ENCODE data around the gene DLG2.

DNA sequence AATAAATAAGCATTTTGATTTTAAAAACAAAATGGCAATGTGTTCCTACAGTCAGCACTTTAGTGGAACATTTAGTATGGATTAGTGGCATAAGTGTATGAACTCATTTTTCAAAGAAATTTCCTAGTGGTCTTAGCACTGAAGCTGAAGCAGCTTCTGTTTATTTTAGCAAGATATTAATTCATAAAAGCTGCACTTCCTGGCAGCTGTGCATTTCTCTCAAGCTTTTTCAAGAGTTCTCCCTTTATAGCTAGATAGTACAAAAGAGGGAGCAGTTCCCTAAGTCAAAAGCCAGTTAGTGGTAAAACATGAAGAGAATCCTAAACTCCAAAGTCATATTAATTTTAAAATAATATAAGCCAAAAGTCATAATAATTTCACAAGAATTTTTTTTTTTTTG, 1304.9 kb downstream of the DLG2 start:
- TF ChIP-seq, protein P1, sequence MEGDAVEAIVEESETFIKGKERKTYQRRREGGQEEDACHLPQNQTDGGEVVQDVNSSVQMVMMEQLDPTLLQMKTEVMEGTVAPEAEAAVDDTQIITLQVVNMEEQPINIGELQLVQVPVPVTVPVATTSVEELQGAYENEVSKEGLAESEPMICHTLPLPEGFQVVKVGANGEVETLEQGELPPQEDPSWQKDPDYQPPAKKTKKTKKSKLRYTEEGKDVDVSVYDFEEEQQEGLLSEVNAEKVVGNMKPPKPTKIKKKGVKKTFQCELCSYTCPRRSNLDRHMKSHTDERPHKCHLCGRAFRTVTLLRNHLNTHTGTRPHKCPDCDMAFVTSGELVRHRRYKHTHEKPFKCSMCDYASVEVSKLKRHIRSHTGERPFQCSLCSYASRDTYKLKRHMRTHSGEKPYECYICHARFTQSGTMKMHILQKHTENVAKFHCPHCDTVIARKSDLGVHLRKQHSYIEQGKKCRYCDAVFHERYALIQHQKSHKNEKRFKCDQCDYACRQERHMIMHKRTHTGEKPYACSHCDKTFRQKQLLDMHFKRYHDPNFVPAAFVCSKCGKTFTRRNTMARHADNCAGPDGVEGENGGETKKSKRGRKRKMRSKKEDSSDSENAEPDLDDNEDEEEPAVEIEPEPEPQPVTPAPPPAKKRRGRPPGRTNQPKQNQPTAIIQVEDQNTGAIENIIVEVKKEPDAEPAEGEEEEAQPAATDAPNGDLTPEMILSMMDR (IDR thresholded peaks at IDR 0.05; ENCODE audit: insufficient read depth, low read depth, low read length), result no peak
- TF ChIP-seq EZH2 (IDR thresholded peaks at IDR 0.05; ENCODE audit: insufficient read depth, low read length), result no peak
